ENCODE results near the gene LMX1B. TPM values are rescaled to one million over a fixed set of nuclear protein-coding genes. Genes with fewer than 3 reads are reported as not detected.

Gene LMX1B
- total RNA-seq, 1 experiment from 2014 or later, result 2.6 TPM

DNA sequence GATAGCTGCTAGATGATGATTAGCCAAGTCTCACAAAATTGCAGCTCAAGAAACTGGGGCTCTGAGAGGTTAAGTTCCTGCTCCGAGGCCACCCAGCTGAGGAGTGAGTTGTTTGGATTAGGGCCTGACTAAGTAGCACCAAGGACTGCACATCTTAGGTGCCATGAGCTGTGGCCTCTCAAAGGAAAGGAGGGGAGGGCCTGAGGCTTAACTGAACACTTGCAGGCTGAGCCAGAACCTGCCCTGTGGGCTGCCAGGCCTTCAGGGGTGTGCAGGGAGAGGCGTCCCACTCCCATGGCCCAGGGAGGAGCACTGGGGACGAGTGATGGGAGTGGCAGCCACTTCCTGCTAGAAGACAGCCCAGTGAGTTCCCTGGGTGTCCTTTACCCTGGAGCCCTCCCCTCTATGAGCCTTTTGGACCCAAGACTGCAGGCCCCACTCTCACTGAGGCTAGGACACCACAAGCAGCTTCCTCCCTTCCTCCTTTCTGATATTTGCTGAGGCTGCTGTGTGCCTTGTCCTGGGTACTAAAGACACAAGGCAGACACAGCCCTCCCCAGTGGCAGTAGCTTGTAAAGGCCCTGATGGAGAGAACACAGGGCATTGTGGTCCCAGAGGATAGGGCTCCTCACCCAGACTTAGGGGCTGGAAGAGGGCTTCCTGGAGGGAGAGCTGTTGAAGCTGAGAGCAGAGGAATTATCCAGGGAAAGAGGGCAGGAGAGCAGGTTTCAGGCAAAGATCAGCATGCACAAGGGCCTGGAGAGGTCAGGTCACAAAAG, 22.1 kb downstream of the LMX1B start:
- Histone ChIP-seq H3K4me1 (ENCODE audit: control insufficient read depth, insufficient read depth, low read length) (no peaks in the 10 kb centered on the region), H3K9me3 (ENCODE audit: control insufficient read depth, insufficient read depth, low read depth, low read length) (no peaks in the 10 kb centered on the region), H3K4me3 (ENCODE audit: low read depth in 2 of 2, low read length in 2 of 2) (no peak overlapping the region), H3K27ac (ENCODE audit: low read length) (no peak overlapping the region), H3K36me3 (ENCODE audit: control insufficient read depth, insufficient read depth, low read length) (no peaks in the 10 kb centered on the region), H3K27me3 (ENCODE audit: control insufficient read depth, insufficient read depth, low read length) (no peaks in the 10 kb centered on the region)
- in situ Hi-C loops (cut with HindIII; ENCODE audit: low pct_unique_long_range_greater_than_20kb, low sequenced_read_pairs) (no loop called here), intact Hi-C loops (cut with micrococcal nuclease; ENCODE audit: unreplicated experiment) (no loop called here)
- 0 out of 2 replicates have a peak, but pooled peaks have one; percentile 36 for ATAC-seq
- TF ChIP-seq, protein P1, sequence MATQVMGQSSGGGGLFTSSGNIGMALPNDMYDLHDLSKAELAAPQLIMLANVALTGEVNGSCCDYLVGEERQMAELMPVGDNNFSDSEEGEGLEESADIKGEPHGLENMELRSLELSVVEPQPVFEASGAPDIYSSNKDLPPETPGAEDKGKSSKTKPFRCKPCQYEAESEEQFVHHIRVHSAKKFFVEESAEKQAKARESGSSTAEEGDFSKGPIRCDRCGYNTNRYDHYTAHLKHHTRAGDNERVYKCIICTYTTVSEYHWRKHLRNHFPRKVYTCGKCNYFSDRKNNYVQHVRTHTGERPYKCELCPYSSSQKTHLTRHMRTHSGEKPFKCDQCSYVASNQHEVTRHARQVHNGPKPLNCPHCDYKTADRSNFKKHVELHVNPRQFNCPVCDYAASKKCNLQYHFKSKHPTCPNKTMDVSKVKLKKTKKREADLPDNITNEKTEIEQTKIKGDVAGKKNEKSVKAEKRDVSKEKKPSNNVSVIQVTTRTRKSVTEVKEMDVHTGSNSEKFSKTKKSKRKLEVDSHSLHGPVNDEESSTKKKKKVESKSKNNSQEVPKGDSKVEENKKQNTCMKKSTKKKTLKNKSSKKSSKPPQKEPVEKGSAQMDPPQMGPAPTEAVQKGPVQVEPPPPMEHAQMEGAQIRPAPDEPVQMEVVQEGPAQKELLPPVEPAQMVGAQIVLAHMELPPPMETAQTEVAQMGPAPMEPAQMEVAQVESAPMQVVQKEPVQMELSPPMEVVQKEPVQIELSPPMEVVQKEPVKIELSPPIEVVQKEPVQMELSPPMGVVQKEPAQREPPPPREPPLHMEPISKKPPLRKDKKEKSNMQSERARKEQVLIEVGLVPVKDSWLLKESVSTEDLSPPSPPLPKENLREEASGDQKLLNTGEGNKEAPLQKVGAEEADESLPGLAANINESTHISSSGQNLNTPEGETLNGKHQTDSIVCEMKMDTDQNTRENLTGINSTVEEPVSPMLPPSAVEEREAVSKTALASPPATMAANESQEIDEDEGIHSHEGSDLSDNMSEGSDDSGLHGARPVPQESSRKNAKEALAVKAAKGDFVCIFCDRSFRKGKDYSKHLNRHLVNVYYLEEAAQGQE (IDR thresholded peaks at IDR 0.05; ENCODE audit: insufficient read depth in 1 of 2, low read depth in 2 of 2, low read length in 1 of 2), result no peak
- TF ChIP-seq, protein P2, sequence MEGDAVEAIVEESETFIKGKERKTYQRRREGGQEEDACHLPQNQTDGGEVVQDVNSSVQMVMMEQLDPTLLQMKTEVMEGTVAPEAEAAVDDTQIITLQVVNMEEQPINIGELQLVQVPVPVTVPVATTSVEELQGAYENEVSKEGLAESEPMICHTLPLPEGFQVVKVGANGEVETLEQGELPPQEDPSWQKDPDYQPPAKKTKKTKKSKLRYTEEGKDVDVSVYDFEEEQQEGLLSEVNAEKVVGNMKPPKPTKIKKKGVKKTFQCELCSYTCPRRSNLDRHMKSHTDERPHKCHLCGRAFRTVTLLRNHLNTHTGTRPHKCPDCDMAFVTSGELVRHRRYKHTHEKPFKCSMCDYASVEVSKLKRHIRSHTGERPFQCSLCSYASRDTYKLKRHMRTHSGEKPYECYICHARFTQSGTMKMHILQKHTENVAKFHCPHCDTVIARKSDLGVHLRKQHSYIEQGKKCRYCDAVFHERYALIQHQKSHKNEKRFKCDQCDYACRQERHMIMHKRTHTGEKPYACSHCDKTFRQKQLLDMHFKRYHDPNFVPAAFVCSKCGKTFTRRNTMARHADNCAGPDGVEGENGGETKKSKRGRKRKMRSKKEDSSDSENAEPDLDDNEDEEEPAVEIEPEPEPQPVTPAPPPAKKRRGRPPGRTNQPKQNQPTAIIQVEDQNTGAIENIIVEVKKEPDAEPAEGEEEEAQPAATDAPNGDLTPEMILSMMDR (IDR thresholded peaks at IDR 0.05), result no peak
- BruUV-seq (replicated peaks), result no TSS peak
- no peak for DNase-seq (ENCODE audit: low read depth, low spot score)
- POLR2A ChIA-PET, result no interaction called here
- CTCF ChIA-PET, result interaction anchor here (0.6 kb wide), 1 partner anchor 305 kb away, joined by 4 read pairs; no protein-coding TSS in a partner anchor

DNA sequence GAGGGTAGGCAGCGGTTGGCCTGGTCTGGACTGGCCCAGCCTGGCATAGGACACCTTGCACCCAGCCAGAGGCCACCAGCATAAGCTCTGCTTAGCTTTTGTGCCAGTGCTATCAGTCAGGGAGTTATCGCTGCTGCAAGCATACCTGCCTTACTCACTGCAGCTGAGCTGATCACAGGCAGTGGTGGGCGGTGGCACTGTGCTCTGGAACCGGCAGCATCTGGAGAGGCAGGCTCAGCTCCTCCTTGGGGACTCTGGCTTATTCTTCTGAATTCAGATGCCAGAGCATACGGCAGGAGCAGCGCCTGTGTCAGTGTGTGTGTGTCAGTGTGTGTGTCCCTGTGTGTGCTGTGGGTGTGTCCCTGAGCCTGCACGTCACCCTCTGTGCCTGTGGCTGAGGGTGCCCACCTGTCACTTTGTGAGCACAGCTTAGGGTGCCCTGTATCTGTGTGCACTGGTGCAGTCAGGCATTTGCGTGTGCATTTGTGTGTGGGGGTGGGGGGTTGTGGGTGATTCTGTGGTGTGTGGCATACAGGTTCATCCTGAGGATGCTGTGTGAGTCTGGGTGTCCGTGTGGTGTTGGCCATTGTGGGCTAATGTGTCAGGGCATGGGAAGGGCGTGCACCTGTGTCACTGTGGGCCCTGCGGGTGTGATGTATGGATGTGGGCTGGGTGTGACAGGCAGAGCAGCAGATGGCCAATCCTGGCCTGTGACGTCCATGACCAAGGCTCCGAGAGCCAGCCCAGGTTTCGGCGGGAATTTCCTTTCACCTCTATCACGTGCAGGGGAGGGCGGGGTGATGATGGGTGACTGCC, 23.5 kb downstream of the LMX1B start:
- Histone ChIP-seq H3K36me3 (ENCODE audit: control insufficient read depth, insufficient read depth, low read length) (no peaks in the 10 kb centered on the region), H3K4me1 (ENCODE audit: control insufficient read depth, insufficient read depth, low read length) (no peaks in the 10 kb centered on the region), H3K27me3 (ENCODE audit: control insufficient read depth, insufficient read depth, low read length) (no peaks in the 10 kb centered on the region), H3K9me3 (ENCODE audit: control insufficient read depth, insufficient read depth, low read depth, low read length) (no peaks in the 10 kb centered on the region), H3K27ac (ENCODE audit: low read length) (no peak overlapping the region), H3K4me3 (ENCODE audit: low read depth in 2 of 2, low read length in 2 of 2) (no peak overlapping the region)
- in situ Hi-C loops (cut with HindIII; ENCODE audit: low pct_unique_long_range_greater_than_20kb, low sequenced_read_pairs) (no loop called here), intact Hi-C loops (cut with micrococcal nuclease; ENCODE audit: unreplicated experiment) (no loop called here)
- ATAC-seq (0 out of 2 replicates have a peak, but pooled peaks have one; percentile 27), DNase-seq (ENCODE audit: low read depth, low spot score) (no peak)
- TF ChIP-seq TCF7L2 (IDR thresholded peaks at IDR 0.05; ENCODE audit: low read depth, low read length) (no peak), SIN3A (IDR thresholded peaks at IDR 0.05; ENCODE audit: borderline replicate concordance, insufficient read depth, low read depth, low read length) (no peak), POLR2AphosphoS5 (IDR thresholded peaks at IDR 0.05; ENCODE audit: low read depth, low read length) (no peak)
- TF ChIP-seq, protein P1 (IDR thresholded peaks at IDR 0.05; ENCODE audit: insufficient read depth in 1 of 2, low read depth in 2 of 2, low read length in 1 of 2), result no peak
- TF ChIP-seq, protein P2 (IDR thresholded peaks at IDR 0.05), result no peak
- BruUV-seq (replicated peaks), result no TSS peak
- ChIA-PET CTCF (no interaction called here), POLR2A (no interaction called here)
